Activated effector memory CD4-positive, alpha-beta T cell treated with Interleukin-2 at 50 U/mL for 16 hours (primary cell): ENCODE results near the gene STK38L.

Experiments
- DNase-seq: peaks from one replicate; pipeline ENCODE4 v3.0.0-alpha.2; 2020

Gene STK38L

GRCh38 chr12:27243804-27244688 is at the start of gene STK38L:
Gene STK38L, plus strand, starts transcription at chr12:27244286. Its CDS starts 53,435 bp downstream, at chr12:27297721.
- DNase-seq, result peak; percentile 93

- no peak for DNase-seq
These were observed 49.4 kb upstream of the STK38L start for GRCh38 chr12:27194644-27195043.

- DNase-seq, result no peak
These were observed 46.0 kb upstream of the STK38L start for GRCh38 chr12:27198036-27198435.

- no peak for DNase-seq
These were observed 44.3 kb upstream of the STK38L start for GRCh38 chr12:27199638-27200300.

GRCh38 chr12:27201169-27201568 is 42.9 kb upstream of the STK38L start:
- DNase-seq, result no peak

GRCh38 chr12:27206801-27207502 is 37.1 kb upstream of the STK38L start:
- DNase-seq, result no peak

- no peak for DNase-seq
These were observed 36.3 kb upstream of the STK38L start for GRCh38 chr12:27207615-27208413.

- no peak for DNase-seq
These were observed 35.7 kb upstream of the STK38L start for GRCh38 chr12:27208414-27208750.

GRCh38 chr12:27209257-27209910 is 34.7 kb upstream of the STK38L start:
- DNase-seq, result no peak

- no peak for DNase-seq
These were observed 33.9 kb upstream of the STK38L start for GRCh38 chr12:27210187-27210586.

GRCh38 chr12:27212861-27213260 is 31.2 kb upstream of the STK38L start:
- DNase-seq, result no peak

GRCh38 chr12:27213304-27213703 is 30.8 kb upstream of the STK38L start:
- no peak for DNase-seq

GRCh38 chr12:27213830-27214787 is 30.0 kb upstream of the STK38L start:
- no peak for DNase-seq

GRCh38 chr12:27217590-27217989 is 26.5 kb upstream of the STK38L start:
- DNase-seq, result no peak

- no peak for DNase-seq
These were observed 24.4 kb upstream of the STK38L start for GRCh38 chr12:27219693-27220054.

GRCh38 chr12:27220055-27220987 is 23.8 kb upstream of the STK38L start:
- DNase-seq, result no peak

- DNase-seq, result no peak
These were observed 23.1 kb upstream of the STK38L start for GRCh38 chr12:27220988-27221345.

GRCh38 chr12:27221625-27222387 is 22.3 kb upstream of the STK38L start:
- DNase-seq, result no peak

- DNase-seq, result no peak
These were observed 17.6 kb upstream of the STK38L start for GRCh38 chr12:27226407-27226929.
